NCI-H774 (cell line): Measurements from ENCODE around the gene SMIM7.
"Not testable (repeated sequence)": the region's sequence is repeated elsewhere in the genome, so short reads cannot be mapped to it uniquely, and the experiment has no call there.

ENCODE experiments used
- DNase-seq: peaks from one replicate; lab custom pipeline; 2025; lab: John Stamatoyannopoulos, UW

The SMIM7 gene

GRCh38 chr19:16654627-16655026 is 5.3 kb downstream of the SMIM7 start:
- DNase-seq = no peak

- no peak for DNase-seq
Measured at GRCh38 chr19:16654140-16654539, 5.8 kb downstream of the SMIM7 start.

GRCh38 chr19:16652854-16653253 is 7.1 kb downstream of the SMIM7 start:
- no peak for DNase-seq

GRCh38 chr19:16651421-16652188 is 8.3 kb downstream of the SMIM7 start:
- not testable (repeated sequence) for DNase-seq

- DNase-seq = no peak
Measured at GRCh38 chr19:16650821-16651220, 9.1 kb downstream of the SMIM7 start.

GRCh38 chr19:16649734-16650133 is 10.2 kb downstream of the SMIM7 start:
- no peak for DNase-seq

- DNase-seq = no peak
Measured at GRCh38 chr19:16645140-16645539, 14.8 kb downstream of the SMIM7 start.

- no peak for DNase-seq
Measured at GRCh38 chr19:16641695-16642094, 18.2 kb downstream of the SMIM7 start.

GRCh38 chr19:16640951-16641350 is 19.0 kb downstream of the SMIM7 start:
- no peak for DNase-seq

GRCh38 chr19:16638666-16639065 is 21.3 kb downstream of the SMIM7 start:
- no peak for DNase-seq

- no peak for DNase-seq
Measured at GRCh38 chr19:16637535-16637934, 22.4 kb downstream of the SMIM7 start.

GRCh38 chr19:16631465-16631864 is 28.5 kb downstream of the SMIM7 start:
- DNase-seq = no peak

- no peak for DNase-seq
Measured at GRCh38 chr19:16628984-16629691, 30.8 kb downstream of the SMIM7 start.

GRCh38 chr19:16628183-16628983 is 31.6 kb downstream of the SMIM7 start, which contains the start of gene MED26:
MED26 (minus strand) TSS chr19:16628204; CDS start chr19:16627943, 261 bp downstream.
- peak; percentile 94 for DNase-seq

- no peak for DNase-seq
Measured at GRCh38 chr19:16627928-16628182, 32.1 kb downstream of the SMIM7 start.

- DNase-seq = no peak
Measured at GRCh38 chr19:16627193-16627927, 32.6 kb downstream of the SMIM7 start.

GRCh38 chr19:16626796-16627192 is 33.1 kb downstream of the SMIM7 start:
- DNase-seq = no peak

GRCh38 chr19:16625163-16625958 is 34.6 kb downstream of the SMIM7 start:
- DNase-seq = no peak

GRCh38 chr19:16624236-16624635 is 35.7 kb downstream of the SMIM7 start:
- no peak for DNase-seq

- DNase-seq = no peak
Measured at GRCh38 chr19:16623576-16623975, 36.4 kb downstream of the SMIM7 start.

- no peak for DNase-seq
Measured at GRCh38 chr19:16623066-16623465, 36.9 kb downstream of the SMIM7 start.
